ENCODE results near the gene HHATL.

HHATL gene

GRCh38 chr3:42746455-42747450 is 44.2 kb upstream of the HHATL start:
- TF ChIP-seq CTCF (IDR thresholded peaks at IDR 0.05; ENCODE audit: extremely low read depth, missing control alignments) = no peak
- DNase-seq (ENCODE audit: low spot score) = no peak

GRCh38 chr3:42745776-42746454 is 43.3 kb upstream of the HHATL start:
- TF ChIP-seq CTCF (IDR thresholded peaks at IDR 0.05; ENCODE audit: extremely low read depth, missing control alignments) = no peak
- no peak for DNase-seq (ENCODE audit: low spot score)

DNA sequence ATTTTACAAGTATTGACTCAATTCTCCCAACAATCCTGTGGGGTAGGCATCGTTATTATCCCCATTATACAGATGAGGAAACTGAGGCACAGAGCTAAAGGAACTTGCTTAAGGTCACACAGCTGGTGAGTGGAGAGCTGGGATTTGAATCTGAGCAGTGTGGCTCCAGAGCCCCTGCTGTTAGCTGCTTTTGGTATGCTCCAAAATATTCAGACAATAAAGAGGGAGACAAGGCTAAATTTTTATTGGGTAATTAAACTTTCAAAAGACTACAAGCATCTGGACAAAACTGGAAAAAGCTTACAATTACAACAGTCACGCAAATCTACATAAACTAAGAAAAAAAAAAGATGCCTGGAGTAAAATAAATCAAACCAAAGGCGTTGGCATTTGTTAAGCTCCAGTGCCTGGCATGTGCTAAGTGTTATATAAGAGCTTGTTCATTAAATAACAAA is 42.7 kb upstream of the HHATL start:
- no peak for DNase-seq (ENCODE audit: low spot score)

GRCh38 chr3:42743204-42743995 is 40.8 kb upstream of the HHATL start:
- no peak for DNase-seq (ENCODE audit: low spot score)
- no peak for TF ChIP-seq CTCF (IDR thresholded peaks at IDR 0.05; ENCODE audit: extremely low read depth, missing control alignments)

More for the DNA sequence above, 42.7 kb upstream of the HHATL start:
- TF ChIP-seq CTCF (IDR thresholded peaks at IDR 0.05; ENCODE audit: extremely low read depth, missing control alignments) = no peak

DNA sequence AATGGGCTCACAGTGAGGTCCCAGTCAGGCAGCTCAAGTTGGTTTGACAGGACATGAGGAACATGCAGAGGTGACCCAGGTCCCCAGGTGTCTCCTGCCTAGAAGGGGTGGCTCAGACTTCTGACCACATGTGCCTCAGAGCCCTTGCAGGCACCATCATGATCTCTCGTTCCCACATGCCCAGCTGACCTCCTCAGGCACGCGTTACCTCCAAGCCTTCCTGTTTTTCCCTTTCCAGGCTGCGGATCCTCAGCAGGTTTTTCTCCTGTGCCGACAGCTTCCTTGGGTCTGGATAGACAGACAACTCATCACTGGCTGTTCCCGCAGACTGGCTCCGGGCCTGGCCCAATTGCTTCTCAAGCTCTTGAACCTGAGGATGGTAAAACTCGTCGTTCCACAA is 40.1 kb upstream of the HHATL start:
- TF ChIP-seq CTCF (IDR thresholded peaks at IDR 0.05; ENCODE audit: extremely low read depth, missing control alignments) = no peak
- no peak for DNase-seq (ENCODE audit: low spot score)

DNA sequence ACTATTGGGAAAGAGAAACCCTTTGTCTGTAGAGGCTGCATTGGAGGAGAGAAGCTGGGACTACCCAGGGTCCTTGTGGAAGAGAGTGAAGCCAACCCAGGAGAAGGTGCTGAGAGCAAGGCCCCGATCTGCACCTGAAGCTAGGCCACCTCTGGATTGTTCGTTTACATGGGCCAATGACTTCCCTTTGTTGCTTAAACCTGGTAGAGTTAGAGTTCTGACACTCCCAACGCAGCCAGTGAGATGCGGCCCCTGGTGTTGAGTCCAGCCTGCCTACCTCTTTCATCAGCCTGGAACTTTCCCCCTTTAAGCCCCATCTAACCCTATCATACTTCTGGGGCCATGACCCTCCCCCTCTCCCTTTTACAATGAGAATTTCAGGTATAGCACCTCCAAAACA is 39.7 kb upstream of the HHATL start:
- no peak for TF ChIP-seq CTCF (IDR thresholded peaks at IDR 0.05; ENCODE audit: extremely low read depth, missing control alignments)
- no peak for DNase-seq (ENCODE audit: low spot score)

All from GM20000 (cell line).